OCI-LY1 (cell line): Measurements from ENCODE around the gene ERCC1.

Source experiments
- EZH2 ChIP-seq: fragments of 200-600 bp; sonication (generic), shearing (Covaris generic); IDR thresholded peaks from 2 replicates; pipeline ENCODE4 v1.8.0; 2017; ENCODE audit warnings: borderline replicate concordance, mixed run types, mild to moderate bottlenecking, antibody characterized with exemption, low read length, moderate library complexity, mixed read lengths
- TF ChIP-seq, protein P1 (sequence below): fragments of 200-600 bp; sonication (generic), shearing (Covaris generic); IDR thresholded peaks from 2 replicates; pipeline ENCODE4 v1.5.1; 2017; ENCODE audit warnings: mild to moderate bottlenecking, antibody characterized with exemption, low read length, moderate library complexity, mixed read lengths

DNA sequence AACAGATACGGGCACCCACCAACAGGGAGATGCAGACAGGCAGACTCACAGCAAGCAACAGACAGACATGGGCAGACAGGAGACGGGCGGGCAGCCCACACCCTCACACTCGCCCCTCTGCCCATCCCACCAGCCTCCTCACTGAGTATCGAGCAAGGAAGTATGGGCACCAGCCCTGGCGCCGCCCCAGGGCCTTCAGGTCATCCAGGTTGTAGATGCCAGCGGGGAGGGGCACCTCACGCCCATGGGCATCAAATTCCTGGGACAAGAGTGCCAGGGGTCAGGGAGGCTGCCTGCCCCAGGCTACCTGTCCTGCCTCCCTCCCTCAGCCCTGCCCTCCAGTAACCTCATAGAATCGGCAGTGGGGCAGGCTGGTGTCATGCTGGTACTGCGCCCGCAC, 59.0 kb downstream of the ERCC1 start:
- TF ChIP-seq, protein P1, sequence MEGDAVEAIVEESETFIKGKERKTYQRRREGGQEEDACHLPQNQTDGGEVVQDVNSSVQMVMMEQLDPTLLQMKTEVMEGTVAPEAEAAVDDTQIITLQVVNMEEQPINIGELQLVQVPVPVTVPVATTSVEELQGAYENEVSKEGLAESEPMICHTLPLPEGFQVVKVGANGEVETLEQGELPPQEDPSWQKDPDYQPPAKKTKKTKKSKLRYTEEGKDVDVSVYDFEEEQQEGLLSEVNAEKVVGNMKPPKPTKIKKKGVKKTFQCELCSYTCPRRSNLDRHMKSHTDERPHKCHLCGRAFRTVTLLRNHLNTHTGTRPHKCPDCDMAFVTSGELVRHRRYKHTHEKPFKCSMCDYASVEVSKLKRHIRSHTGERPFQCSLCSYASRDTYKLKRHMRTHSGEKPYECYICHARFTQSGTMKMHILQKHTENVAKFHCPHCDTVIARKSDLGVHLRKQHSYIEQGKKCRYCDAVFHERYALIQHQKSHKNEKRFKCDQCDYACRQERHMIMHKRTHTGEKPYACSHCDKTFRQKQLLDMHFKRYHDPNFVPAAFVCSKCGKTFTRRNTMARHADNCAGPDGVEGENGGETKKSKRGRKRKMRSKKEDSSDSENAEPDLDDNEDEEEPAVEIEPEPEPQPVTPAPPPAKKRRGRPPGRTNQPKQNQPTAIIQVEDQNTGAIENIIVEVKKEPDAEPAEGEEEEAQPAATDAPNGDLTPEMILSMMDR = no peak
- no peak for TF ChIP-seq EZH2
